IMR-90 (cell line): ENCODE data around the gene LSM14A. TPM values are rescaled to one million over a fixed set of nuclear protein-coding genes. Genes with fewer than 3 reads are reported as not detected.

Experiments
- ATAC-seq: fragments of 200-7000 bp; cut with Tn5 transposase; 2 replicates; pipeline ENCODE4 v1.9.1; 2020; ENCODE audit warnings: low read depth, mild to moderate bottlenecking, moderate library complexity
- BruUV-seq: library from RNA; stranded (reverse); fragments of 400-500 nt; replicated peaks from 2 replicates; lab custom pipeline; 2021; lab: Mats Ljungman, UMichigan
- CTCF ChIA-PET: fragments of 300-600 bp; formaldehyde crosslinking; extraction: SDS; loops from one replicate; lab custom pipeline; 2021; ENCODE audit warnings: antibody characterized with exemption; lab: Yijun Ruan, JAX
- POLR2A ChIA-PET: fragments of 300-600 bp; sonication (Branson Sonifier 250); formaldehyde crosslinking; loops from one replicate; lab custom pipeline; 2022; ENCODE audit warnings: antibody characterized with exemption; ENCODE audit not compliant: unreplicated experiment; lab: Charles Lee
- DNase-seq: peaks from one replicate; pipeline ENCODE4 v3.0.0; 2013
- H2AFZ ChIP-seq: replicated peaks from 2 replicates; pipeline ENCODE3; 2013; ENCODE audit warnings: low read length, mild to moderate bottlenecking; ENCODE audit not compliant: poor library complexity
- H2AK5ac ChIP-seq: 2 replicates; pipeline ENCODE4 v1.6.1; 2013; ENCODE audit warnings: low read depth, low read length, inconsistent platforms
- H2AK9ac ChIP-seq: replicated peaks from 2 replicates; pipeline ENCODE3; 2013; ENCODE audit warnings: mild to moderate bottlenecking, low read depth, low read length, moderate library complexity; ENCODE audit not compliant: poor library complexity
- H2BK120ac ChIP-seq: 2 replicates; pipeline ENCODE4 v1.6.1; 2013; ENCODE audit warnings: low read depth, low read length, inconsistent platforms
- H2BK15ac ChIP-seq: 3 replicates; pipeline ENCODE4 v1.6.1; 2013; ENCODE audit warnings: low read depth, low read length, inconsistent platforms
- H2BK20ac ChIP-seq: 2 replicates; pipeline ENCODE4 v1.6.1; 2013; ENCODE audit warnings: low read depth, mild to moderate bottlenecking, inconsistent platforms, low read length, moderate library complexity
- H2BK5ac ChIP-seq: 2 replicates; pipeline ENCODE4 v1.6.1; 2013; ENCODE audit warnings: mild to moderate bottlenecking, low read depth, low read length, inconsistent platforms; ENCODE audit not compliant: poor library complexity, severe bottlenecking
- H3K14ac ChIP-seq: replicated peaks from 2 replicates; pipeline ENCODE4 v1.6.1; 2013; ENCODE audit warnings: low read depth, low read length, inconsistent platforms
- H3K18ac ChIP-seq: 2 replicates; pipeline ENCODE4 v1.6.1; 2013; ENCODE audit warnings: low read depth, low read length, control low read depth
- H3K23ac ChIP-seq: 2 replicates; pipeline ENCODE4 v1.6.1; 2013; ENCODE audit warnings: low read depth, low read length, inconsistent platforms
- H3K27ac ChIP-seq: 2 replicates; pipeline ENCODE4 v1.5.1; 2013; ENCODE audit warnings: mild to moderate bottlenecking, control low read depth, low read length; ENCODE audit not compliant: insufficient read depth
- H3K27me3 ChIP-seq: 2 replicates; pipeline ENCODE4 v1.6.1; 2013; ENCODE audit warnings: low read length; ENCODE audit not compliant: control insufficient read depth, insufficient read depth
- H3K36me3 ChIP-seq: 2 replicates; pipeline ENCODE4 v1.6.1; 2013; ENCODE audit warnings: low read length, mixed read lengths; ENCODE audit not compliant: control insufficient read depth, insufficient read depth
- H3K4ac ChIP-seq: 2 replicates; pipeline ENCODE4 v1.6.1; 2013; ENCODE audit warnings: low read depth, low read length, inconsistent platforms
- H3K4me1 ChIP-seq: 2 replicates; pipeline ENCODE4 v1.6.1; 2013; ENCODE audit warnings: low read length, mixed read lengths; ENCODE audit not compliant: control insufficient read depth, insufficient read depth
- H3K4me2 ChIP-seq: 2 replicates; pipeline ENCODE4 v1.6.1; 2013; ENCODE audit warnings: low read depth, mild to moderate bottlenecking, control low read depth, low read length, moderate library complexity
- H3K4me3 ChIP-seq: 2 replicates; pipeline ENCODE4 v1.5.1; 2013; ENCODE audit warnings: low read depth, mild to moderate bottlenecking, control low read depth, low read length, moderate library complexity; ENCODE audit not compliant: insufficient read depth
- H3K56ac ChIP-seq: 2 replicates; pipeline ENCODE4 v1.6.1; 2013; ENCODE audit warnings: low read length, inconsistent platforms; ENCODE audit not compliant: insufficient read depth; ENCODE audit errors: extremely low read depth
- H3K79me1 ChIP-seq, 2 experiments: 2 replicates each; pipeline ENCODE4 v1.6.1; 2013; ENCODE audit warnings: low read length in 2 of 2, inconsistent platforms in 1 of 2, low read depth in 1 of 2
- H3K9ac ChIP-seq: 2 replicates; pipeline ENCODE4 v1.6.1; 2013; ENCODE audit warnings: low read depth, low read length, control low read depth
- H3K9me1 ChIP-seq: 2 replicates; pipeline ENCODE4 v1.6.1; 2013; ENCODE audit warnings: low read length, inconsistent platforms; ENCODE audit not compliant: insufficient read depth
- H3K9me3 ChIP-seq: 2 replicates; pipeline ENCODE4 v1.6.1; 2013; ENCODE audit warnings: low read length; ENCODE audit not compliant: control insufficient read depth, insufficient read depth
- H4K20me1 ChIP-seq: 2 replicates; pipeline ENCODE4 v1.6.1; 2013; ENCODE audit warnings: low read length, inconsistent platforms; ENCODE audit not compliant: insufficient read depth
- H4K5ac ChIP-seq: 2 replicates; pipeline ENCODE4 v1.6.1; 2013; ENCODE audit warnings: mild to moderate bottlenecking, low read depth, low read length, control low read depth
- H4K8ac ChIP-seq, 2 experiments: 2 replicates each; pipeline ENCODE4 v1.6.1; 2013; ENCODE audit warnings: low read depth in 2 of 2, low read length in 2 of 2, control low read depth in 1 of 2, inconsistent platforms in 1 of 2
- H4K91ac ChIP-seq: 2 replicates; pipeline ENCODE4 v1.6.1; 2013; ENCODE audit warnings: low read depth, low read length, inconsistent platforms; ENCODE audit not compliant: insufficient read depth
- CEBPB ChIP-seq: IDR thresholded peaks from 2 replicates; pipeline ENCODE4 v1.6.1; 2012; ENCODE audit warnings: low read depth, low read length, improper control_type of control experiment
- CHD1 ChIP-seq: IDR thresholded peaks from 2 replicates; pipeline ENCODE4 v1.6.1; 2012; ENCODE audit warnings: low read depth, low read length, improper control_type of control experiment
- MXI1 ChIP-seq: IDR thresholded peaks from 2 replicates; pipeline ENCODE4 v1.6.1; 2012; ENCODE audit warnings: low read depth, mild to moderate bottlenecking, low read length, moderate library complexity, borderline replicate concordance
- NFE2L2 ChIP-seq: fragments of 150-350 bp; IDR thresholded peaks from 2 replicates; pipeline ENCODE4 v1.6.1; 2016; ENCODE audit warnings: low read depth, mild to moderate bottlenecking, low read length
- POLR2A ChIP-seq: IDR thresholded peaks from 2 replicates; pipeline ENCODE4 v1.6.1; 2012; ENCODE audit warnings: mild to moderate bottlenecking, low read depth, low read length
- RAD21 ChIP-seq: IDR thresholded peaks from 2 replicates; pipeline ENCODE4 v1.6.1; 2012; ENCODE audit warnings: low read length, improper control_type of control experiment
- RCOR1 ChIP-seq: IDR thresholded peaks from 2 replicates; pipeline ENCODE4 v1.6.1; 2012; ENCODE audit warnings: mild to moderate bottlenecking, low read length, improper control_type of control experiment; ENCODE audit not compliant: insufficient replicate concordance
- RFX5 ChIP-seq: IDR thresholded peaks from 2 replicates; pipeline ENCODE4 v1.8.0; 2012; ENCODE audit warnings: low read depth, mild to moderate bottlenecking, low read length, moderate library complexity
- WGBS, 2 experiments: methylation state at CpG; one replicate each; pipeline versions ENCODE4 v1.1.5 to v1.1.7; 2013; ENCODE audit warnings: missing lambda C conversion rate in 2 of 2; ENCODE audit not compliant: insufficient read length in 1 of 2; ENCODE audit errors: extremely low coverage in 2 of 2; 5-methylcytosine and 5-hydroxymethylcytosine counted together
- dilution Hi-C: fragments of 300-500 bp; cut with HindIII; formaldehyde crosslinking; loops from one replicate; pipeline ENCODE4 v1.14.3; 2018; ENCODE audit warnings: low sequenced_read_pairs; ENCODE audit not compliant: unreplicated experiment
- in situ Hi-C: fragments of 300-500 bp; cut with MboI; formaldehyde crosslinking; loops from 3 replicates; pipeline ENCODE4 v1.14.3; 2019; ENCODE audit warnings: low sequenced_read_pairs, inconsistent platforms, mixed read lengths
- intact Hi-C: fragments of 100-400 bp; cut with micrococcal nuclease; formaldehyde crosslinking; loops from 2 replicates; pipeline ENCODE4 v1.10.0; 2022
- polyA plus RNA-seq, 3 experiments: library from polyadenylated mRNA; depleted of rRNA; stranded (reverse); fragments of >200 nt; gene quantifications; 2 replicates each; pipeline ENCODE4 v1.2.3, GENCODE V29; 2012; ENCODE audit warnings: low replicate concordance in 1 of 3
- total RNA-seq: library from RNA; depleted of rRNA; stranded (reverse); fragments of >200 nt; gene quantifications from 2 replicates; pipeline ENCODE4 v1.2.3, GENCODE V29; 2012
- TF ChIP-seq, protein P1 (sequence below): fragments of 150-350 bp; IDR thresholded peaks from 2 replicates; pipeline ENCODE4 v1.6.1; 2016; ENCODE audit warnings: low read depth, mild to moderate bottlenecking, low read length, moderate library complexity, borderline replicate concordance
- TF ChIP-seq, protein P2 (sequence below): fragments of 150-350 bp; IDR thresholded peaks from 2 replicates; pipeline ENCODE4 v1.6.1; 2017; ENCODE audit warnings: mild to moderate bottlenecking, antibody characterized with exemption, low read length, low read depth

The LSM14A gene
- total and polyA plus RNA-seq, 2 of the 4 experiments (the other 2 are of a cell fraction) = 44.3 to 54.8 TPM

DNA sequence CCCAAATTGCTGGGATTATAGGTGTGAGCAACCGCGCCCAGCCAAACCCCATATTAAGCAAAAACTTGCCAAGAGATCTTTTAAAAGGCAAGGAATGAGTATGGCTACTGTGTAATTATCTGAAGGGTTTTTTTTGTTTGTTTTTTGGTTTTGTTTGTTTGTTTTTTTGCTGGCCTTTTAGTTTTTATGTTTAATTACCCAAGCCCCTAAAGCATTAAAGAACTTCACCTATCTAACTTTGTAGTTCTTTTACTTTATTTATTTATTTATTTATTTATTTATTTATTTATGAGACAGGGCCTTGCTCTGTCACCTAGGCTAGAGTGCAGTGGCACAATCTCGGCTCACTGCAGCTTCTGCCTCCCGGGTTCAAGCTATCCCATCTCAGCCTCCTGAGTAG is 41.7 kb downstream of the LSM14A start:
- dilution Hi-C loops (no loop called here), in situ Hi-C loops (no loop called here), intact Hi-C loops (loop anchor here (5.0 kb wide), 1 partner anchor 37 kb away; no protein-coding TSS in a partner anchor)
- Histone ChIP-seq H3K23ac (no peak overlapping the region), H4K20me1 (peaks cover 49% of the 10 kb centered on the region), H3K4me3 (no peak overlapping the region), H3K36me3 (peaks cover 29% of the 10 kb centered on the region), H2BK15ac (no peak overlapping the region), H3K4ac (no peak overlapping the region), H3K14ac (no peak overlapping the region), H3K56ac (no peak overlapping the region), H3K4me1 (peaks cover 5% of the 10 kb centered on the region), H4K5ac (no peak overlapping the region), H2BK120ac (no peak overlapping the region), H4K91ac (no peak overlapping the region), H2AFZ (no peak overlapping the region), H3K9ac (no peak overlapping the region), H2AK9ac (no peak overlapping the region), H2BK20ac (no peak overlapping the region), H3K27me3 (no peaks in the 10 kb centered on the region), H3K27ac (no peak overlapping the region), H2BK5ac (no peak overlapping the region), H3K9me3 (no peaks in the 10 kb centered on the region), H2AK5ac (no peak overlapping the region), H3K4me2 (no peak overlapping the region), H3K79me1 (peaks cover 16 to 65% of the 10 kb centered on the region in 2 experiments), H3K9me1 (peaks cover 9% of the 10 kb centered on the region), H3K18ac (no peak overlapping the region), H4K8ac (no peak overlapping the region)
- no peak for TF ChIP-seq RAD21
- TF ChIP-seq RCOR1 = no peak
- TF ChIP-seq NFE2L2 = no peak
- TF ChIP-seq POLR2A = no peak
- TF ChIP-seq CEBPB = no peak
- no peak for TF ChIP-seq CHD1
- TF ChIP-seq MXI1 = no peak
- TF ChIP-seq, protein P1, sequence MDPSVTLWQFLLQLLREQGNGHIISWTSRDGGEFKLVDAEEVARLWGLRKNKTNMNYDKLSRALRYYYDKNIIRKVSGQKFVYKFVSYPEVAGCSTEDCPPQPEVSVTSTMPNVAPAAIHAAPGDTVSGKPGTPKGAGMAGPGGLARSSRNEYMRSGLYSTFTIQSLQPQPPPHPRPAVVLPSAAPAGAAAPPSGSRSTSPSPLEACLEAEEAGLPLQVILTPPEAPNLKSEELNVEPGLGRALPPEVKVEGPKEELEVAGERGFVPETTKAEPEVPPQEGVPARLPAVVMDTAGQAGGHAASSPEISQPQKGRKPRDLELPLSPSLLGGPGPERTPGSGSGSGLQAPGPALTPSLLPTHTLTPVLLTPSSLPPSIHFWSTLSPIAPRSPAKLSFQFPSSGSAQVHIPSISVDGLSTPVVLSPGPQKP = no peak
- TF ChIP-seq, protein P2, sequence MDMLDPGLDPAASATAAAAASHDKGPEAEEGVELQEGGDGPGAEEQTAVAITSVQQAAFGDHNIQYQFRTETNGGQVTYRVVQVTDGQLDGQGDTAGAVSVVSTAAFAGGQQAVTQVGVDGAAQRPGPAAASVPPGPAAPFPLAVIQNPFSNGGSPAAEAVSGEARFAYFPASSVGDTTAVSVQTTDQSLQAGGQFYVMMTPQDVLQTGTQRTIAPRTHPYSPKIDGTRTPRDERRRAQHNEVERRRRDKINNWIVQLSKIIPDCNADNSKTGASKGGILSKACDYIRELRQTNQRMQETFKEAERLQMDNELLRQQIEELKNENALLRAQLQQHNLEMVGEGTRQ = no peak
- TF ChIP-seq RFX5 = no peak
- ChIA-PET POLR2A (no interaction called here), CTCF (interaction anchor here (1.1 kb wide), 1 partner anchor 34 kb away, joined by 3 read pairs; no protein-coding TSS in a partner anchor)
- ATAC-seq (no peak), DNase-seq (no peak)
- WGBS, 2 experiments = no CpG with 5 or more reads among the region's 4 CpGs
- BruUV-seq = no TSS peak
